ENCODE data around the gene PSG2.
"Not testable (repeated sequence)": the region's sequence is repeated elsewhere in the genome, so short reads cannot be mapped to it uniquely, and the experiment has no call there.

Gene PSG2

GRCh38 chr19:43078311-43078710, 4.2 kb downstream of the PSG2 start:
- DNase-seq (ENCODE audit: extremely low read depth in 1 of 2, low read depth in 1 of 2) = no peak

GRCh38 chr19:43077881-43078280, 4.6 kb downstream of the PSG2 start:
- not testable (repeated sequence) for DNase-seq (ENCODE audit: extremely low read depth in 1 of 2, low read depth in 1 of 2)

GRCh38 chr19:43062418-43062817, 20.1 kb downstream of the PSG2 start:
- not testable (repeated sequence) for DNase-seq (ENCODE audit: extremely low read depth in 1 of 2, low read depth in 1 of 2)

- not testable (repeated sequence) for DNase-seq (ENCODE audit: extremely low read depth in 1 of 2, low read depth in 1 of 2)
Measured at GRCh38 chr19:43061326-43061725, 21.2 kb downstream of the PSG2 start.

GRCh38 chr19:43060254-43060653, 22.2 kb downstream of the PSG2 start:
- not testable (repeated sequence) for DNase-seq (ENCODE audit: extremely low read depth in 1 of 2, low read depth in 1 of 2)

- not testable (repeated sequence) for DNase-seq (ENCODE audit: extremely low read depth in 1 of 2, low read depth in 1 of 2)
Measured at GRCh38 chr19:43059482-43059881, 23.0 kb downstream of the PSG2 start.

- DNase-seq (ENCODE audit: extremely low read depth in 1 of 2, low read depth in 1 of 2) = not testable (repeated sequence)
Measured at GRCh38 chr19:43058440-43058839, 24.1 kb downstream of the PSG2 start.

GRCh38 chr19:43047966-43048365, 34.5 kb downstream of the PSG2 start:
- DNase-seq (ENCODE audit: extremely low read depth in 1 of 2, low read depth in 1 of 2) = not testable (repeated sequence)

- not testable (repeated sequence) for DNase-seq (ENCODE audit: extremely low read depth in 1 of 2, low read depth in 1 of 2)
Measured at GRCh38 chr19:43046578-43046977, 35.9 kb downstream of the PSG2 start.

- not testable (repeated sequence) for DNase-seq (ENCODE audit: extremely low read depth in 1 of 2, low read depth in 1 of 2)
Measured at GRCh38 chr19:43043492-43044180, 38.9 kb downstream of the PSG2 start.

- not testable (repeated sequence) for DNase-seq (ENCODE audit: extremely low read depth in 1 of 2, low read depth in 1 of 2)
Measured at GRCh38 chr19:43031645-43032044, 50.9 kb downstream of the PSG2 start.

GRCh38 chr19:43028866-43029265, 53.6 kb downstream of the PSG2 start:
- DNase-seq (ENCODE audit: extremely low read depth in 1 of 2, low read depth in 1 of 2) = no peak

GRCh38 chr19:43027985-43028384, 54.5 kb downstream of the PSG2 start:
- DNase-seq (ENCODE audit: extremely low read depth in 1 of 2, low read depth in 1 of 2) = not testable (repeated sequence)

GRCh38 chr19:43027061-43027460, 55.4 kb downstream of the PSG2 start:
- DNase-seq (ENCODE audit: extremely low read depth in 1 of 2, low read depth in 1 of 2) = not testable (repeated sequence)

- not testable (repeated sequence) for DNase-seq (ENCODE audit: extremely low read depth in 1 of 2, low read depth in 1 of 2)
Measured at GRCh38 chr19:43026369-43026768, 56.1 kb downstream of the PSG2 start, which contains the start of gene PSG11. TSS of gene PSG11 (minus strand) at chr19:43026469. CDS start at chr19:43026372, 97 bp downstream.

GRCh38 chr19:43022098-43022497, 60.4 kb downstream of the PSG2 start:
- DNase-seq (ENCODE audit: extremely low read depth in 1 of 2, low read depth in 1 of 2) = not testable (repeated sequence)

- DNase-seq (ENCODE audit: extremely low read depth in 1 of 2, low read depth in 1 of 2) = not testable (repeated sequence)
Measured at GRCh38 chr19:43021629-43022028, 60.9 kb downstream of the PSG2 start.

- not testable (repeated sequence) for DNase-seq (ENCODE audit: extremely low read depth in 1 of 2, low read depth in 1 of 2)
Measured at GRCh38 chr19:43019588-43019987, 62.9 kb downstream of the PSG2 start.

Data from stimulated activated CD8-positive, alpha-beta memory T cell treated with anti-CD3 and anti-CD28 coated beads, Interleukin-7, amount 100 ng/mL, for 48 hours (primary cell).